ELF-1 (cell line): ENCODE measurements around the gene SYTL2.
A peak's percentile ranks its signal among the peaks of the same experiment; 100 is the strongest.

ENCODE experiments used
- DNase-seq: peaks from one replicate; pipeline ENCODE4 v3.0.0-alpha.2; 2016; ENCODE audit warnings: low read depth, low spot score

The SYTL2 gene

DNA sequence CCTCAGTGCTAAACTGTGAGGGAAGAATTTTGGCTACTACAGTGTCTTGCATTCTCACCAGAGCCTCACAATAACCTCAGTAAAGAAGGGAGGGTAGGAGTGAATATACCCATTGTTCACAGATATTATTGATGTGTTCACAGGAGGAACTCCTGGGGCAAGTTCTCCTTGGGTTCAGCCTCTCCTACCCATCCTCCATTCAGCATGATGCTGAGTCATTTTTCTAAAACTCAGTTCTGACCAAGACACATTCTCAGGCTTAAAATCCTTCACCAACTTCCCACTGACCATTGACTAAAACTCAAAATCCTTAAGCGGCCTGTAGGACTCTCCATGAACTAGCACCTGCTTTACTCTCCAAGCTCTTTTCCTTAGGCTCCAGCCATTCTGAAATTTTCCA is 48.7 kb downstream of the SYTL2 start:
- DNase-seq: no peak

- peak; percentile 5 for DNase-seq
Measured at GRCh38 chr11:85759915-85760314, 51.0 kb downstream of the SYTL2 start.

DNA sequence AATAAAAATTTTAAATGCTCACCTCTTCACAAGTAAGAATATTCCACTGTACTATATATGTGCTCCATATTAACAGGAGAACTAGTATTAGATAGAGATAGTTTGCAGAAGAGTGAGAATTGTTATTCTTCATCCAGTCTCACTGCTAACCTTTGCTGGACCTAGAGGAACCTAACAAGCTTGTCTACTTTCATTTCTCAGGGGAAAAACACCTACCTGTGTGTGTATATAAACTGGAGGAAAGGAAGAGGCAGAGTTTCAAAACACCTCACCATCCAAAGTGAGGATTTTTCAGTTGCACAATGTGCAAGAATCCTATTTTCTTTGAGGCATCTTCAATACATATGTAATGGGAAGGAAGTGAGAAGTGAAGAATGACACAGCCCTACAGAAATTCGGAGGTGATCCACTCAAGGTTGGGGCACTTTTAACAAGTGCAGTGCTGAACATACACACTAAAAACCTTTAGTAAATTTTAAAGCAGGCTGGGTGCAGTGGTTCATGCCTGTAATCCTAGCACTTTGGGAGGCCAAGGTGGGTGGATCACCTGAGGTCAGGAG is 52.4 kb downstream of the SYTL2 start:
- no peak for DNase-seq

DNA sequence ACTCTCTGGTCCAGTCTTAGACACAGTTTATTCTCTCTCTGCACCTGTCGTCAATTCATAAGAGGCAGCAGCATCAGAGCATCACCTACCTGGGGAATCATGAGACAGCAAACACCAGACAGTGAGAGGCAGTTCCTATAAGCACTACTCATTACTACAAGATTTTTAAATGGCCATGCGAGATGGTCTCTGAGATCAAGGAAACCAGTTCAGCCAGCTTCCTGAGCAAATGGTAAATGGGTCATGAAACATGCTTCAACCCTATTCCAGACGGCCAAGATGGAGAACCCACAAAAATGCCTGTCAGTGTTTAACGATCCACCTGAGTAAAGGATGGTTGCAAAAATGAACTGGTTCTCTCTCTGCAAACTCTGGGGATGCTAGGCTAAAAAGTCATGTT is 52.9 kb downstream of the SYTL2 start:
- no peak for DNase-seq

DNA sequence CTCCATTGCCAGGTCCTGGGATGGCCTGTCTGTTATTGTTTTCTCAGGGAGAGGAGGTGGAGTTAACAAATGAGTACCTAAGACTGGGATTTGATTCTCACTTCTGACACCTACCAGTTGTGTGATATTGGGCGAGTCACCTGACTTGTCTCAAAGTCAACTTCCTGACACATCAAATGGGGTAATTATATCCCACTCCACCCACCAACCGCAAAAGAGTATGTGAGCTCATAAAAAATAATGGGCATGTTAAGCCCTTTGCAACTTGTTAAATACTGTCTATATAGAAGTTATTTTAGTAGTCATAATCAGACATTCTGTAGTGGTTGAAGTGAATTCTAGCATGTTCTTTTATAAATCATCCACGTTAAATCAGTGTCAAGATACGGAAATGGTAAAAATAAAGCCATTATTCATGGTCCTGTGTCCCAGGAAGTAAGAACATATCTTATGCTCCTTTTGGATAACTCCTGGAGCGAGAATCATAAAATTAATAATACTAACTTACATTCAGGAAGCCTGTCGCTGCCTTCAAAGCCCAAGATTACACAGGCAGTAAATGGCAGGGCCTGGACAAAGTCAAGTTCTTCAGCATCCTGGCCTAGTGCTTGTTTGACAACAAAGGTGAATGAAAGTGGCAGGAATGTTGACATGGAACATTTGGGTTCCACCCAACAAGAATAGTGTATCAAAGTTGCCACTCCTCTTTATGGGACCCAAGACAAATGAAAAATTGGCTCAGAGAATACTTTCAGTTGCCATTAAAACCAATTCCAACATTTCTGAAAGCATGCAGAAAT is 54.3 kb downstream of the SYTL2 start:
- no peak for DNase-seq

- no peak for DNase-seq
Measured at GRCh38 chr11:85755701-85756100, 55.2 kb downstream of the SYTL2 start.

- no peak for DNase-seq
Measured at GRCh38 chr11:85755285-85755684, 55.7 kb downstream of the SYTL2 start.

- DNase-seq: no peak
Measured at GRCh38 chr11:85752890-85753581, 57.9 kb downstream of the SYTL2 start.

- no peak for DNase-seq
Measured at GRCh38 chr11:85752201-85752889, 58.6 kb downstream of the SYTL2 start.

DNA sequence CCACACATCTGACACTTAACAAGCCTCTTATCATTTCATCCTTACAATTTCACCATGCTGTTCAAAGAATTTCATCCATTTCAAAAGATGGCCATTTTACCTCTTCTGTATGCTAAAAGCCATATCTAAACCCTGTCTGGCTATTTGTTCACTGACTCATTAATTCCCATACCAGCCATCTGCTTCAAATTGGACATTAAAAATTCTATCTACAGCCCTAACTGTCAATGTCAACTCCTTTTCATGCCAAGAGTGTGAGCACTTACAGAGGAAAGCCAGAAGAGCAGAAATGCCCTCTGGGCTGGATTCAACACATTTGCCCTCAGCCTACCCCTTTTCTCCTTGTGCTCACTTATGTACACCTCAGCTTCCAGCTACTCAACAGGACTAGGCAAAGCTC is 59.2 kb downstream of the SYTL2 start:
- DNase-seq: no peak

DNA sequence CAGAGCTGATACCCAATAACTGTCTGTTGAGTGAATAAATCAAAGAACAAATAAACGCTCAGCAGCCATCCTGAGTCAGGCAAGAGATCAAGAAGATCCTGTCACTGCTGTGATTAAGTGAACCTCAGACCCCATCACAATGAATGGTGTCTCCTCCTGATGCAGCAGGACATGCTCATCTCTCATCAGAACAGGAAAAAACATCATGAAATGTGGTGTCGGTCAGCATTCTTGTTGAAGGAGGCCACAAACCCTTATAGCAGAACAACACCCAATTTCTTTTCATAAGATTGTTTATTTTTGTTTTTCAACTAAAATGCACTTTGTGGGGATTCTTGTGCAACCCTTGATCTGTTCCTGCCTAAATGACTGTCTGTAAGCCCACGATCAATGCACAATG is 60.3 kb downstream of the SYTL2 start:
- DNase-seq: no peak

DNA sequence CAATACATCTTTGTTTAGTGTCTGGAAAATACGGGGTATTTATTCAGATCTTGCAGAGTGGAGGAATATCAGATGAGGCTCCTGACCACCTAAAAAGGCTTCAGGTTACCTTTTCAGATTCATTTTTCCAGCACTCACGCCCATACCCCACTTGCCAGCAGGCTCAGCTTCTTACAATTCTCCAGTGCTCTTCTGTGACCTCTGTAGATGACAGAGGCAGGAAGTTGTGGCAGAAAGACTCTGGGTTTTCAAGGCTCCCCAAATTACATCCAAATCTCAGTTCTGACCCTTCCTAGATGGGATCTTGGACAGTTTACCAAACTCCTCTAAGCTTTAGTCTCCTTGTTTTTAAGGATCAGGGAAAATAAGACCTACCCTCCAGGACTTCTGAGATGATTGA is 61.1 kb downstream of the SYTL2 start:
- no peak for DNase-seq

GRCh38 chr11:85749287-85749834 is 61.6 kb downstream of the SYTL2 start:
- DNase-seq: no peak

- DNase-seq: no peak
Measured at GRCh38 chr11:85748455-85748891, 62.5 kb downstream of the SYTL2 start.

- DNase-seq: no peak
Measured at GRCh38 chr11:85746670-85747069, 64.3 kb downstream of the SYTL2 start.

GRCh38 chr11:85745626-85746025 is 65.3 kb downstream of the SYTL2 start:
- DNase-seq: no peak

DNA sequence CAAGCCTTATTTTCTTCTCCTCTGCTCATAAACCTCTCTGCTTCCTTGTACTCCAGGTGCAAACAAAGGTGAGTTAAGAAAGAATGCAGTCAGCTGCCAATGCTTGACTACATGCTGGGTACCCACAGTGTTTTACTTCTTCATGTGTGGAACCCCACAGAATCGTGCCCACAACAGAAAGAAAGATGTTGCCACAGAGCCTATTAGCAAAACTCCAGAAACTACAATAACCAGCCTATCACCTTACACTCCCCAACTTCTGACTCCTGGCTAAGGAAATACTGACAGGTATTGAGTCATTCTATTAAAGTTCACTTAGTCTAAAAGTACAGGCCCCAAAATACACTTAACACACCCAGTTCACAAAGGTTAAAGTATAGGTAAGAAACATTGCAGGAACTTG is 68.1 kb downstream of the SYTL2 start:
- no peak for DNase-seq

- DNase-seq: no peak
Measured at GRCh38 chr11:85742348-85742747, 68.6 kb downstream of the SYTL2 start.

GRCh38 chr11:85740481-85741400 is 70.2 kb downstream of the SYTL2 start:
- DNase-seq: no peak

GRCh38 chr11:85737738-85738137 is 73.2 kb downstream of the SYTL2 start:
- DNase-seq: peak; percentile 29
